ENCODE data around the gene OTOP1.
"Not testable (repeated sequence)": the region's sequence is repeated elsewhere in the genome, so short reads cannot be mapped to it uniquely, and the experiment has no call there.

Gene OTOP1

DNA sequence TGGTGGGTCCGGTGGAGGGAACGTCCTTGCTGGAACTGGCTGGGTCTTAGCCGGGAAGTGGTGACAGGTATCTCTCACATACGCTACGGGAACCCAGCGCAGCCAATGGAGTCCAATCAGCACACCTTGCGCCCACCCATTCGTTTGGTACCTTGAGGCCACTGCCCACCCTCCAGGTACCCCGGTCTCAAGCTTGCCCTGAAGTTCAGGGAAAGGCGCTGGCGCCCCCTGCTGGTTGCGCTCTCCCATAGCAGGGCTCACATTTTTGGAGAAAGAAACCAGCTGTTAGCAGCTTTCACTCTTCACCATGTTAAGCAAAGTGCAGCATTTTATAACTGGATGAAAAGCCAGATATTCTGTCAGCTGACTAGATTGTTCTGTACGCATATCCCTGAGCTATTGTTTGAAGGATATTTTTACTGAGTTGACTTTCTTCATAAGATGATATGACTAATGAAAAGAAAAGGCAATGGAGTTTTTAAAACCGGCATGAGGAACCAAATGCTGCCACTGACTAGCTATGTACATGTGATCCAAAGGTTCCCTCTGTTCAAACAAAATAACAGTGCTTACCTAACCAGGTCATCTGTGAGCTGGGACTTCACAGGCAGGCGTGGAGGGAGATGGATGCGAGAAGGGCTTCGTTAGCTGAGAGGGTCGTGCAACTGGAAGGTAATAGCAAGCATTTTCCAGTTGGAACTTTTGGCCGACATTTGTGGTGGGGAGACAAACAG, 43.7 kb downstream of the OTOP1 start:
- peak; percentile 2 for DNase-seq (ENCODE audit: low read depth)
- no peak overlapping the region for H3K4me3 ChIP-seq (ENCODE audit: low read length)
- TF ChIP-seq CTCF (conservative IDR thresholded peaks at IDR 0.05; ENCODE audit: low read length), result peak; percentile 60

GRCh38 chr4:4170596-4171150, 56.1 kb downstream of the OTOP1 start:
- DNase-seq (ENCODE audit: low read depth), result no peak
- H3K4me3 ChIP-seq (ENCODE audit: low read length), result no peak overlapping the region
- no peak for TF ChIP-seq CTCF (conservative IDR thresholded peaks at IDR 0.05; ENCODE audit: low read length)

- H3K4me3 ChIP-seq (ENCODE audit: low read length); DNase-seq (ENCODE audit: low read depth): not testable (repeated sequence)
Observed at GRCh38 chr4:4167981-4168780, 58.5 kb downstream of the OTOP1 start.

- H3K4me3 ChIP-seq (ENCODE audit: low read length); DNase-seq (ENCODE audit: low read depth): not testable (repeated sequence)
Observed at GRCh38 chr4:4166986-4167385, 59.7 kb downstream of the OTOP1 start.

DNA sequence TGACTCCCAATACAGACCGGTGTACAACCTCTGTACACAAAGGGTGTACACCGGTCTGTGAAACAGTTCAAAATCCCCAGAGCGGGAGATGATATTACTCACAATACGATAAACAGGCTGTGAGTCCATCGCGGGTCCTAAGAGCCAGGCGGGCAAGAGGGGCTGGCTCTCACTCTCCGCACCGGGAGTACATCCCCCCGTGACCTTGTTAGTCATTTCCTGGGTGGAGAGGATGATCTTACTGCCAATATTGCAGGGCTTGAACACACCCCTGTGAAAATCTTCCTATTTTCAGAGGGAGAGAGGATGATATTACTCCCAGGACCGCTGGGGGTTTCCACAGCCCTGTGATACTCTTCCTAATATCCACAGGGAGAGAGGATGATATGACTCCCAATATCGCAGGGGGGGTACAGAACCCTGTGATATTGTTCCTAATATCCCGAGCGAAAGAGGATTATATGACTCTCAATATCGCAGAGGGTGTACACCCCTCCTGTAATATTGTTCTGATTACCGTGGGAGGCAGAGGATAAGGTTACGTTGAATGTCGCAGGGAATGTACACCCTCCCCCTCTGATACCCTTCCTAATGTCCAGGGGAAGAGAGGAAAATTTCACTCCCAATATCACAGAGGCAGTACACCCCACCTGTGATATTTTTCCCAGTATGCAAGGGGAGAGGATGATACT, 60.9 kb downstream of the OTOP1 start:
- not testable (repeated sequence) for H3K4me3 ChIP-seq (ENCODE audit: low read length); DNase-seq (ENCODE audit: low read depth)

- DNase-seq (ENCODE audit: low read depth); H3K4me3 ChIP-seq (ENCODE audit: low read length): not testable (repeated sequence)
Observed at GRCh38 chr4:4164532-4165173, 62.1 kb downstream of the OTOP1 start.

- DNase-seq (ENCODE audit: low read depth); H3K4me3 ChIP-seq (ENCODE audit: low read length): not testable (repeated sequence)
Observed at GRCh38 chr4:4162186-4162585, 64.5 kb downstream of the OTOP1 start.

DNA sequence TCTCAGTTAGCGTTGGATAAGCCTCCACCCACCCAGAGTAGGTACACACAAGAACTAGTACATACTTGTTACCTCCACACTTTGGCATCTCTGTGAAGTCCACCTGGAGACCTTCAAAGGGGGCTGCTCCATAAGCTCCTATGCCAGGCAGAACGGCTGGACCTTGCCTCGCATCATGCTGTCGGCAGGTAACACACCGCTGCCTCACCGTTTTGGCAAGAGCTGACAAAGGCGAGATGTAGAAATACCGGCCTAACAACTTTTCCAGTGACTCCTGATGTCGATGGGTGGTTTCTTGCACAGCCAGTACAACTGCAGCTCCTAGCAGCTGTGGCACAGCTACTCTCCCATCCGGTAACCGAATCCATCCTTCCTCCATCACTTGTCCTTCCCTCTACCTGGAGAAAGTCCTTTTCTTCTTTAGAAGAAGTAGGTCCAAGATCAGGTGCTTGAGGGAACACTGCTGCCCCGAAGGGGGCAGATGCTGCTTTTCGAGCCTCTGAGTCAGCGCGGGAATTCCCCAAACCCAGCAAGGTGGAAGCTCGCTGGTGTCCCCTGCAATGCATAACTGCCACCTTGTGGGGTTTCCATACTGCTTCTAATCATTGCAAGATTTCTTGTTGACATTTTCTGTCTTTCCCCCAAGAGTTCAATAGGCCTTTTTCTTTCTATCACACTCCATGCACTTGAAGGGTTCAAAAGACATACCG, 65.6 kb downstream of the OTOP1 start:
- H3K4me3 ChIP-seq (ENCODE audit: low read length); DNase-seq (ENCODE audit: low read depth): not testable (repeated sequence)

DNA sequence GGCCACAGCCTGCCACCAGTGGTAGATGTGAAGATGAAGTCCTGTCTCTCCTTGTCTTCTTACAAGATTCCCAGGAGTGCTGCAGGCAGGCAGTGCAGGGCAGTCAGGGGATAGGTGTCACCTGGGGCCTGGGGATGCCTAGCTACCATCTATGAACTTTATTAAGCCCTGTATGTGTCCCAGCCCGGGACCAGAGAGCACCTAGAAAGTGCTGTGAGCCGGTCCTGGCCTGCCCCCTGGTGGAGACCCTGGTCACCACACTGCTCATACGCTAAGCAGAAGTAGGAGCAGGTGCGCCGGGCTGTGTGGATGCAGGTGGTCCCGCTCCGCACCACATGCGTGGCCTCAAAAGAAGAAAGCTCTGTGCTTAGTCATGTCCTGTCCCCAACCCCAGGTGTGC, 81.1 kb downstream of the OTOP1 start:
- not testable (repeated sequence) for H3K4me3 ChIP-seq (ENCODE audit: low read length)
- peak; percentile 1 for DNase-seq (ENCODE audit: low read depth)
- TF ChIP-seq CTCF (conservative IDR thresholded peaks at IDR 0.05; ENCODE audit: low read length), result peak; percentile 38

DNA sequence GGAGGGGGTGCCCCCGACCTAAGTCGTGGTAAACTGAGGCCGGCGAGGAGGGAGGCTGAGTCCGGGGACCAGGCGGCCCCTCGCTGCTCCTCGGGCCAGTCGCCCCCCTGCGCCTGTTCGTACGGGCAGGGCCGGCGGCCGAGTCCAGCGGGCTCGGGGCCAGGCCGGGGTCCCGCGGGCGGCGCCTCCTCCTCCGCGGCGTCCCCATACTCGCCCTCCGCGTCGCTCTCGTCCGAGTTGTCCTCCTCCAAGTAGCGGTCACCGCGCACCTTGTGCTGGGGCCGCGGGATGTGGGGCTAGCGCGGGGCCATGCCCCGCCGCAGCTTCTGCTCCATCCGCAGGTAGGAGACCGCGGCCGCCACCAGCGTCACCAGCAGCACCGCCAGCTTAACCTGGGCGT, 83.4 kb downstream of the OTOP1 start:
- H3K4me3 ChIP-seq (ENCODE audit: low read length); DNase-seq (ENCODE audit: low read depth): not testable (repeated sequence)

DNA sequence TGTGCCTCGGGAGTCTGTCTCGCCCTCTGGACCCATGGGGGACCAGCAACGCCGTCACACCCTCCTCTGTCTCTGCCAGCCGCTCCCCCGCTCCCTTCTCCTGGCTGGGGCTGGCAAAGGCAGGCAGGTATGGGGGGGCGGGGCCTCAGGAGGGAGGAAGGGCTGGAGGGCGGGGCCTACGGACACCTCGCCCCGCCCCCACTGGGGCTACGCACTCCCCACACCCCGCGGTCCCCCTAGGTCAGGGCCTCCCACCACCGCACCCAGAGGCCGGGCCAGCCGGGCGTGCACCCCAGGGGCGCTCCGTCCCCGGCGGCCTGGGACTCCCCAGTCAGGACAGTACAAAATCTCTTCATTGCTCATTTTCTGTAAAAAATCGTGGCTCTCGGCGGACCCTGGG, 84.0 kb downstream of the OTOP1 start:
- DNase-seq (ENCODE audit: low read depth); H3K4me3 ChIP-seq (ENCODE audit: low read length): not testable (repeated sequence)

GRCh38 chr4:4141186-4141585, 85.5 kb downstream of the OTOP1 start:
- not testable (repeated sequence) for H3K4me3 ChIP-seq (ENCODE audit: low read length); DNase-seq (ENCODE audit: low read depth)

Data from AG10803 (cell line).